Glutamatergic neuron (in vitro differentiated cells): ENCODE measurements around the gene SLC20A1. TPM values are rescaled to one million over a fixed set of nuclear protein-coding genes. Genes with fewer than 3 reads are reported as not detected.

Experiments
- DNase-seq: peaks from one replicate; pipeline ENCODE4 v3.0.0; 2022
- H3K27ac Mint-ChIP-seq: one replicate; pipeline ENCODE4 v1.8.0; 2020; ENCODE audit warnings: mild to moderate bottlenecking, mixed read lengths, inconsistent platforms; ENCODE audit not compliant: unreplicated experiment
- H3K27me3 Mint-ChIP-seq: one replicate; pipeline ENCODE4 v1.8.0; 2020; ENCODE audit warnings: mild to moderate bottlenecking, moderate library complexity, mixed read lengths, inconsistent platforms; ENCODE audit not compliant: unreplicated experiment
- H3K36me3 Mint-ChIP-seq: one replicate; pipeline ENCODE4 v1.8.0; 2020; ENCODE audit warnings: mild to moderate bottlenecking, mixed read lengths, inconsistent platforms; ENCODE audit not compliant: unreplicated experiment
- H3K4me1 Mint-ChIP-seq: one replicate; pipeline ENCODE4 v1.8.0; 2020; ENCODE audit warnings: mild to moderate bottlenecking, low read depth, mixed read lengths, inconsistent platforms; ENCODE audit not compliant: unreplicated experiment
- H3K4me3 Mint-ChIP-seq: one replicate; pipeline ENCODE4 v1.8.0; 2020; ENCODE audit warnings: mild to moderate bottlenecking, mixed read lengths, inconsistent platforms; ENCODE audit not compliant: unreplicated experiment
- H3K9me3 Mint-ChIP-seq: one replicate; pipeline ENCODE4 v1.8.0; 2020; ENCODE audit warnings: mild to moderate bottlenecking, moderate library complexity, mixed read lengths, inconsistent platforms; ENCODE audit not compliant: unreplicated experiment
- CTCF ChIP-seq: fragments of 200-600 bp; sonication (generic); IDR thresholded peaks from one replicate; pipeline ENCODE4 v1.5.0; 2021; ENCODE audit not compliant: partially characterized antibody, unreplicated experiment
- total RNA-seq: library from RNA; stranded (reverse); fragmentation: NEBNext Ultra II Directional; extraction: Animal tissue kit (Norgen Biotek cat#: 25700); gene quantifications from one replicate; pipeline ENCODE4 v1.2.1, GENCODE V29; 2021; ENCODE audit not compliant: unreplicated experiment

SLC20A1 gene
- total RNA-seq, 1 donor from 2014 or later, result 73.0 TPM

GRCh38 chr2:112602917-112603316, 42.8 kb upstream of the SLC20A1 start:
- TF ChIP-seq CTCF, result no peak
- no peaks in the 10 kb centered on the region for H3K36me3 Mint-ChIP-seq
- no peaks in the 10 kb centered on the region for H3K27me3 Mint-ChIP-seq
- H3K4me3 Mint-ChIP-seq, result no peak overlapping the region
- peaks cover 2% of the 10 kb centered on the region for H3K9me3 Mint-ChIP-seq
- H3K4me1 Mint-ChIP-seq, result no peaks in the 10 kb centered on the region
- no peak overlapping the region for H3K27ac Mint-ChIP-seq
- no peak for DNase-seq

DNA sequence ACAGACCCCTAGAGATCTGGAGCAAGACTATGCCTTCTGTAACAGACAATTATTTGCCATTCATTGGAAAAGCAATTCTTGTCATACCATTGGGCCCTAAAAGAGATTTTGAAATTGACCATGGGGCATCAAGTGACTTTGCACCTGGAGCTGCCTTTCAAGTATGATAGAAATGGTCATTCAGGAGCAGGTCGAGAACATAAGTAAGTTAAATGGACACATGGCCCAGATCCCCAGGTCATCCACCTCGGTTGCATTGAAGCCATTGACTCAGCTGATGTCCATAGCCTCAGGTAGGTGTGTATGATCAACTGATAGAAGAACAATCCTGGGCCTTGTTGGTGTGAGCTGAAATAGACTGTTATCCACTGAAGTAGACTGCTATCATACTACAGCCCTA, 42.0 kb upstream of the SLC20A1 start:
- H3K4me1 Mint-ChIP-seq, result no peaks in the 10 kb centered on the region
- H3K36me3 Mint-ChIP-seq, result no peaks in the 10 kb centered on the region
- no peak for DNase-seq
- H3K9me3 Mint-ChIP-seq, result peaks cover 2% of the 10 kb centered on the region
- no peaks in the 10 kb centered on the region for H3K27me3 Mint-ChIP-seq
- no peak overlapping the region for H3K4me3 Mint-ChIP-seq
- H3K27ac Mint-ChIP-seq, result no peak overlapping the region
- TF ChIP-seq CTCF, result no peak

DNA sequence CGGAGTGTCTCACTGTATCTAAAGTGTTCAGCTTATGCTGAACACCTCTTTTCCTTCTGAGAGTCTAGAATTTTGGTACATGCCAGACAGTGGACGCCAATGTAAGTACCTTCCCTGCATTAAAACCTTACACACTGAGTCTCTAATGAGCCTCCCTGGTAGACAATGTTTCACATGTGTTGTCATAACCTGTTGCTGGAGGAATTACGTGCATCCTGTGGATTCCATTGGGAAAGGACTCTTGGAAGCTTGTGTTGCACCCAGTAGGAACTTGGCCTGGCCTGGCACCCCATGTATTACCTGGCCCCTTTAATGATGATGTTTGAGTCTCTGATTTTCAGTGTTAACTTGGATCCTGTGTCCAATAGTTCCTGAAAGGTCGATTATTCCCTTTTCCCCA, 40.8 kb upstream of the SLC20A1 start:
- no peak overlapping the region for H3K27ac Mint-ChIP-seq
- no peak for DNase-seq
- no peaks in the 10 kb centered on the region for H3K4me1 Mint-ChIP-seq
- no peak for TF ChIP-seq CTCF
- H3K27me3 Mint-ChIP-seq, result no peaks in the 10 kb centered on the region
- H3K9me3 Mint-ChIP-seq, result peaks cover 2% of the 10 kb centered on the region
- no peaks in the 10 kb centered on the region for H3K36me3 Mint-ChIP-seq
- H3K4me3 Mint-ChIP-seq, result no peak overlapping the region

GRCh38 chr2:112605926-112606325, 39.8 kb upstream of the SLC20A1 start:
- H3K4me3 Mint-ChIP-seq, result no peak overlapping the region
- H3K36me3 Mint-ChIP-seq, result no peaks in the 10 kb centered on the region
- H3K27ac Mint-ChIP-seq, result no peak overlapping the region
- TF ChIP-seq CTCF, result no peak
- no peaks in the 10 kb centered on the region for H3K9me3 Mint-ChIP-seq
- H3K4me1 Mint-ChIP-seq, result no peaks in the 10 kb centered on the region
- no peaks in the 10 kb centered on the region for H3K27me3 Mint-ChIP-seq
- no peak for DNase-seq

DNA sequence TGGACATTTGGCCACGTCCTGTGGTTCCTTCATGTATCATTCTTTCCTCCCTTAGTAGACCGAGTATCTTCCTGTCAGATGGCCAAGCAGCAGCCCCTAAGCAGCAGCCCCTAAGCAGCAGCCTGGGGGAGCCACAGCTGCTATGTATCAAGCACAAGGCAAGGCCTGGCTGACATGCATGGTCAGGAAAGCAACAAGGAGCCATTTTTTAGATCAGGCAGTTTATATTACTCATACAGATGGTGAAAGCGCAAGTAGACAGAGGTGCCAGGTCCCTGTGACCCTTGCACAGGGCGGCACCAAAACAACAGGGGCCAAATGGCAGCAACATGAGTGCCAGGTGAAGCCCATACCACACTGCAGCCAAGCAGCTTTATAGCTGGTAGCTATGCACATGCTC, 39.2 kb upstream of the SLC20A1 start:
- no peak overlapping the region for H3K4me3 Mint-ChIP-seq
- no peaks in the 10 kb centered on the region for H3K4me1 Mint-ChIP-seq
- no peaks in the 10 kb centered on the region for H3K9me3 Mint-ChIP-seq
- no peak overlapping the region for H3K27ac Mint-ChIP-seq
- TF ChIP-seq CTCF, result no peak
- no peaks in the 10 kb centered on the region for H3K36me3 Mint-ChIP-seq
- DNase-seq, result no peak
- H3K27me3 Mint-ChIP-seq, result no peaks in the 10 kb centered on the region
